NOMO-1 treated with DMSO at 0.1 percent for 48 hours (cell line): Measurements from ENCODE around the gene OR1B1.
"Not testable (repeated sequence)": the region's sequence is repeated elsewhere in the genome, so short reads cannot be mapped to it uniquely, and the experiment has no call there.

ENCODE experiments used
- DNase-seq: peaks from one replicate; lab custom pipeline; 2025; ENCODE audit not compliant: unreplicated experiment; lab: John Stamatoyannopoulos, UW

OR1B1 gene

GRCh38 chr9:122657527-122657926 is at the start of gene OR1B1:
Gene OR1B1 (minus strand): TSS chr9:122657627.
- no peak for DNase-seq

- DNase-seq, result no peak
Measured at GRCh38 chr9:122695696-122696095, 38.3 kb upstream of the OR1B1 start.

DNA sequence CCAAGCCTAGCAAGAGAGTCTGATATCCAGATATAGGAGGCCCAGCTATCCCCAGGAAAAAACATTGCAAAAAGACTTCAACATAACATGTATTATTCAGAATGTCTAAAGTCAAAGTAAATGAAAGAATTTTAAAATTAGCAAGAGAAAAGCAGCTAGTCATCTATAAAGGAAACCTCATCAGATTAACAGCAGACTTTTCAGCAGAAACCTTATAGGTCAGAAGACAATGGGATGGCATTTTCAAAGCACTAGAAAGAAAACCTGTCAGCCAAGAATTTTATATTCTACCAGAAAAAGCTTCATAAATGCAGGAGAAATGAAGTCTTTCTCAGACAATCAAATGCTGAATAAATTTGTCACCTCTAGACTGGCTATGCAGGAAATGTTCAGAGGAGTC is 27.4 kb upstream of the OR1B1 start:
- DNase-seq, result no peak

- DNase-seq, result no peak
Measured at GRCh38 chr9:122672481-122672880, 15.1 kb upstream of the OR1B1 start.

GRCh38 chr9:122661416-122661815 is 4.0 kb upstream of the OR1B1 start, which contains the start of gene OR1L1:
Gene OR1L1 (plus strand): TSS chr9:122661716. CDS start chr9:122661716, 0 bp downstream.
- DNase-seq, result no peak

DNA sequence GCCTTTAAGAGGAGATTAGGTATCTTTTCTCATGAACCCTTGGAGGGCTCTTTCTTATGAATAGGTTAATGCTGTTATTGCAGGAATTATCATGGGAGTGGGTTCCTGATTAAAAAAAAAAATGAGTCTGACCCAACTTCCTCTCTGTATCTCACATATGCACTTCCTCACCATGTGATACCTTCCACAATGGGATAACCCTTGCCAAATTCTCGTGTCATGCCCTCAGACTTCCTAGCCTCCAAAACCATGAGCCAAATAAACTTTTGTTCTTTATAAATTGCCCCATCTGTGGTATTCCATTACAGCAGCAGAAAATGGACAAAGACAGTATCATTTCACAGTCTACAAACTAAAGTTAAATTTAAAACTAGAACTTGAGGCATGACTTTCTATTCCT is 1.0 kb downstream of the OR1B1 start:
- no peak for DNase-seq

DNA sequence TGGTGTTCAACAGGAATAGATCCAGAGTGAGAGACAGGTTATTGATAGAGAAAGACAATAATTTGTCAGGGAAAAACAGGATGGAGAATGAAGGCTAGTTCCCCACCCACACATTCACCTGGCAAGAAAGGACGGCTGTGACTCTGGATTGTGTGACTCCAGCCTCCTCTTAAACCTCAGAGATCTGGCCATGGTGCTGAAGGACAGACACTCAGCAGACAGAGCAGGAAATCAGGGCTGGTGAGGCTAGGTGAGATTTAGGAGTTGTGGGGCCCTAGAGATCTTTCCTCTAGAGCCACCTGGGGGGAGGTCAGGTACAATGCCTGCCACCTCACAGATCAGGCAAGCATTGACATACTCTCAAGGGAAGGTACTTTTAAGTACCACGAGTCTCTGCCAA is 15.2 kb downstream of the OR1B1 start:
- no peak for DNase-seq

GRCh38 chr9:122619996-122620395 is 37.4 kb downstream of the OR1B1 start:
- no peak for DNase-seq

GRCh38 chr9:122614362-122614761 is 43.1 kb downstream of the OR1B1 start, which contains the start of gene OR1Q1:
Gene OR1Q1 (plus strand): TSS chr9:122614738. CDS start chr9:122614738, 0 bp downstream.
- DNase-seq, result no peak

- DNase-seq, result no peak
Measured at GRCh38 chr9:122609804-122610203, 47.6 kb downstream of the OR1B1 start.

DNA sequence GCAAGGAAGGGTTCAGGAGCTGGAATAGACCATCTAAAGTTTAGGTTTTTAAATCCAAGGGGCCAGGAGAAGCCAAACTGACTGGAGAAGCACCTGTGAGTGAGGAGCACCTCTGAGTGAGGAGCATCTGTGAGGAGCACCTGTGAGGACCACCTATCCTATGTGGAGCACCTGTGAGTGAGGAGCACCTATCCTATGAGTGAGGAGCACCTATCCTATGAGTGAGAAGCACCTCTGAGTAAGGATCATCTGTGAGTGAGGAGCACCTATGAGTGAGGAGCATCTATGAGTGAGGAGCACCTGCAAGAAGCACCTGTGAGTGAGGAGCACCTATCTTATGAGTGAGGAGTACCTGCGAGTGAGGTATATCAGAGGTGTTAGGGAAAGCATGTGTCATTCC is 50.8 kb downstream of the OR1B1 start:
- no peak for DNase-seq

DNA sequence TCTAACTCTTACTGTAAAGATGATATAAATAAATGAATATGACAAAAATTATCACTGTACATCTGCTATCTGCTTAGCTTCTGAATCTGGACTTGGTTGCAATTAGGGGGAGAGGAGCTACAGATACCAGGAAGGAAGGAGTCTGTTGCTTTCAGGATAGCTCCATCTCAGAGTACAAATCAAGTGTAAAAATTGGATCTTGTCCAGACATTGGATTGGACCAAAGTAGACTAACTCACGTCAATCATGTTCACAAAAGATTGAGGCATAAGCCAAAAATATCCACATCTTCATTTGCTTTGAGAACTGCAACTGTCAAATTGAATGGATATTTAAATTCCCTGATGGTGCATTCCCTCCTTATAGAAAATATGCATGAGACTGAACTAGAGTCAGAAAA is 51.7 kb downstream of the OR1B1 start:
- no peak for DNase-seq

DNA sequence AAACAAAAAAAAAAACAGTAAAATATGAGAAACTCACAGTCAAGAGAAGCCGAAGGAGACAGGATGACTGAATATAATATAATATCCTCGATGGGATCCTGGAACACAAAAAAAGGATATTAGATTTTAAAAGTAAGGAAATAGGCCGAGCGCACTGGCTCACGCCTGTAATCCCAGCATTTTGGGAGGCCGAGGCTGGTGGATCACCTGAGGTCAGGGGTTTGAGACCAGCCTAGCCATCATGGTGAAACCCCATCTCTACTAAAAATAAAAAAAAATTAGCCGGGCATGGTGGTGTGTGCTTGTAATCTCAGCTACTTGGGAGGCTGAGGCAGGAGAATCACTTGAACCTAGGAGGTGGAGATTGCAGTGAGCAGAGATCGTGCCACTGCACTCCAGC is 74.1 kb downstream of the OR1B1 start, which contains the start of gene OR1L8:
Gene OR1L8 (minus strand): TSS at position 101 of the 400 bp plus-strand sequence. CDS start 14,907 bp downstream, outside the sequence.
- not testable (repeated sequence) for DNase-seq

- no peak for DNase-seq
Measured at GRCh38 chr9:122580360-122580759, 77.1 kb downstream of the OR1B1 start.

DNA sequence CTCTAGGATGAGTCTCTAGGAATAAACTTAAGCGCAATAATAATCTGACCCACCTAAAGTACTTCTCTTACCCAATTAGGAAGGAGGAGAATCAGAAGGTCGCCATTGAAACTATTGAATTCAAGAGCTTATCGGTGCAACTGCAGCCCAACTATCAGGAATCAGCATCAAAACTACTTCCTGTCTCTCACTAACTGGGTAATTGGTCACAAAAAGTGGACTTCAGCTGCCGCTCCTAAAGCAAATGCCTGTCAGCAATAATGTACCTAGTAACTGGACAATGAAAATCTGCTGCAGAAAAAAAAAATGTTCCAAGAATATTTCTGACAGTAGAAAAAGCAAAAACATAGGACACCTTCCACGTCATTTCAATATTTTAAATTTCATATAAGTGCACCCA is 77.6 kb downstream of the OR1B1 start:
- DNase-seq, result no peak
